Mesendoderm (in vitro differentiated cells): Measurements from ENCODE around the gene DSCAML1.
A peak's percentile ranks its signal among the peaks of the same experiment; 100 is the strongest.

Experiments used
- DNase-seq: peaks from one replicate; pipeline ENCODE4 v3.0.0; 2013
- H2AK5ac ChIP-seq: 2 replicates; pipeline ENCODE4 v1.6.1; 2013; ENCODE audit warnings: low read length, inconsistent platforms
- H2BK120ac ChIP-seq: 2 replicates; pipeline ENCODE4 v1.6.1; 2013; ENCODE audit warnings: low read depth, mild to moderate bottlenecking, low read length, moderate library complexity, mixed read lengths
- H2BK15ac ChIP-seq: replicated peaks from 2 replicates; pipeline ENCODE4 v1.6.1; 2013; ENCODE audit warnings: low read depth, mild to moderate bottlenecking, moderate library complexity
- H2BK5ac ChIP-seq: 2 replicates; pipeline ENCODE4 v1.6.1; 2013; ENCODE audit warnings: low read length, inconsistent platforms
- H3K18ac ChIP-seq: 2 replicates; pipeline ENCODE4 v1.6.1; 2013; ENCODE audit warnings: mild to moderate bottlenecking, low read length, mixed read lengths
- H3K23ac ChIP-seq: one replicate; pipeline ENCODE4 v1.6.1; 2013; ENCODE audit warnings: low read length
- H3K27ac ChIP-seq: 2 replicates; pipeline ENCODE4 v1.5.1; 2013; ENCODE audit warnings: low read depth, mild to moderate bottlenecking, inconsistent platforms, low read length, moderate library complexity
- H3K27me3 ChIP-seq: 2 replicates; pipeline ENCODE4 v1.6.1; 2013; ENCODE audit warnings: low read length, control low read depth, mild to moderate bottlenecking, inconsistent platforms; ENCODE audit not compliant: insufficient read depth, poor library complexity
- H3K36me3 ChIP-seq: 2 replicates; pipeline ENCODE4 v1.6.1; 2013; ENCODE audit warnings: low read length, inconsistent platforms; ENCODE audit not compliant: control insufficient read depth, insufficient read depth
- H3K4ac ChIP-seq: one replicate; pipeline ENCODE4 v1.6.1; 2013; ENCODE audit warnings: low read depth, mild to moderate bottlenecking, low read length, moderate library complexity
- H3K4me1 ChIP-seq: 2 replicates; pipeline ENCODE4 v1.6.1; 2013; ENCODE audit warnings: low read depth, low read length, inconsistent platforms; ENCODE audit not compliant: control insufficient read depth
- H3K4me2 ChIP-seq: 2 replicates; pipeline ENCODE4 v1.6.1; 2013; ENCODE audit warnings: low read length
- H3K4me3 ChIP-seq: 2 replicates; pipeline ENCODE4 v1.5.1; 2013; ENCODE audit warnings: mild to moderate bottlenecking, low read length
- H3K56ac ChIP-seq: one replicate; pipeline ENCODE4 v1.6.1; 2013; ENCODE audit warnings: low read length
- H3K79me1 ChIP-seq: 2 replicates; pipeline ENCODE4 v1.6.1; 2013; ENCODE audit warnings: low read length, inconsistent platforms
- H3K79me2 ChIP-seq: 2 replicates; pipeline ENCODE4 v1.6.1; 2013; ENCODE audit warnings: mild to moderate bottlenecking, low read length; ENCODE audit not compliant: control insufficient read depth, insufficient read depth
- H3K9ac ChIP-seq: 2 replicates; pipeline ENCODE4 v1.6.1; 2013; ENCODE audit warnings: low read length, inconsistent platforms
- H4K5ac ChIP-seq: one replicate; pipeline ENCODE4 v1.6.1; 2013; ENCODE audit warnings: low read length
- H4K8ac ChIP-seq: one replicate; pipeline ENCODE4 v1.6.1; 2013; ENCODE audit warnings: low read depth, mild to moderate bottlenecking, control low read depth, low read length, moderate library complexity
- WGBS: extraction: QIAGEN DNeasy Blood & Tissue Kit; methylation state at CpG from one replicate; pipeline ENCODE4 v1.1.7; 2013; ENCODE audit warnings: low lambda C conversion rate, missing lambda C conversion rate; ENCODE audit not compliant: insufficient coverage; ENCODE audit errors: extremely low coverage; 5-methylcytosine and 5-hydroxymethylcytosine counted together

The DSCAML1 gene

DNA sequence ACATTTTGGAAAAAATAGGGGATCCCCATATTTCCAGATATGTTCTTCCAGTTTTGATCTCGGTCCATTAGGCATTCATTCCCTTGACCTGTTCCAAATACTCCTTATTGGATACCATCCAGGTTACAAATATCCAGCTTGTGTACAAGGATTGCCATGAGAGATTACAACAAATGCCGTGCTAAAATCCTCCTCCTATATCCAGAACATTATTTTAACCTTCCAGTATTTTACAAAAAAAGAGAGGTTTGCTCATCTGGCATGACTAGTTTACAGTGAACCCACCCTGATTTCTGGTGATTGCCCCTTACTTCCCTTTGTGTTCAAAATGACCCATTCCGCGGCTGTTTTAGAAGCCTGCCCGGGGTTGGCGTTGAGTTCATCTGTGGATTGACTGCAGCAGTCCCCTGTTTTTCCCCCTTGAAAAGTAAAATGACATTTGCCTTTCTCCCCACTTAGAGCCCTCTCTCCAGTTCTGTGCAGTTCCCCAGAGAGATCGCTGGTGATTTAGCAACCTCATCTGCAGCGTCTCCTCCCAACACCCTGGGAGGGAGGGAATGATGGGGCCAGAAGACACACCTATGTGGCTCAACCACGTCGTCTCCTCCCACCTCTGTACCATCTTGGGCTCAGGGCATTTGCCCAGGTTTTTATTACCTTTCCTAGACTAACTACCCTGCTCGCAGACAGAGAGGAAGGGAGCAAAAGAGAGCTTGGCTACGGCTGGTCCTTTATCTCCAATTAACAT is 73.6 kb downstream of the DSCAML1 start:
- no CpG with 5 or more reads among the region's 12 CpGs for WGBS
- Histone ChIP-seq H3K4me1 (no peaks in the 10 kb centered on the region), H3K4ac (no peak overlapping the region), H3K4me3 (no peak overlapping the region), H2BK15ac (no peak overlapping the region), H3K27me3 (no peaks in the 10 kb centered on the region), H3K27ac (no peak overlapping the region), H2BK5ac (no peak overlapping the region), H3K36me3 (no peaks in the 10 kb centered on the region), H2BK120ac (no peak overlapping the region), H3K79me1 (no peaks in the 10 kb centered on the region), H3K4me2 (no peak overlapping the region), H3K79me2 (no peaks in the 10 kb centered on the region), H2AK5ac (no peak overlapping the region), H4K8ac (no peak overlapping the region), H3K9ac (no peak overlapping the region), H4K5ac (no peak overlapping the region), H3K56ac (no peak overlapping the region), H3K23ac (no peak overlapping the region), H3K18ac (no peak overlapping the region)
- DNase-seq: no peak

DNA sequence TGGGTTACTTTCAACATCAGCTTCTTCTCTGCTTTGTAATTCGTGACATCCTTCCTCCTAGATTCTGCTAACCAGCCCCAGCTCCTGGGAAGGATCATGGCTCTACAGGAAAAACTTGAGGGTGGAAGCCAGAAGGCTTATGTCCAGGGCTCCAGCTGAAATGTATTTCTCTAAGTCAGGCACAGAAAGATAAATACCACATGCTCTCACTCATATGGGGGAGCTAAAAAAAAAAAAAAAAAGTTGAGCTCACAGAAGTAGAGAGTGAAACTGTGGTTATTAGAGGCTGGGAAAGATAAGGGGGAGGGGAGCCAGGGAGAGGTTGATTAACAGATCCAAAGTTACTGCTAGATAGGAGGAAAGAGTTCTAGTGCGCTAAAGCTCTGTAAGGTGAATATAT is 74.9 kb downstream of the DSCAML1 start:
- Histone ChIP-seq H3K27ac (no peak overlapping the region), H3K9ac (no peak overlapping the region), H3K18ac (no peak overlapping the region), H3K79me1 (no peaks in the 10 kb centered on the region), H3K4ac (no peak overlapping the region), H3K56ac (no peak overlapping the region), H4K8ac (no peak overlapping the region), H3K23ac (no peak overlapping the region), H2BK120ac (no peak overlapping the region), H3K4me3 (no peak overlapping the region), H2AK5ac (no peak overlapping the region), H3K4me1 (no peaks in the 10 kb centered on the region), H3K36me3 (no peaks in the 10 kb centered on the region), H3K4me2 (no peak overlapping the region), H4K5ac (no peak overlapping the region), H3K27me3 (no peaks in the 10 kb centered on the region), H3K79me2 (no peaks in the 10 kb centered on the region), H2BK15ac (no peak overlapping the region), H2BK5ac (no peak overlapping the region)
- no CpG with 5 or more reads among the region's 2 CpGs for WGBS
- DNase-seq: no peak

DNA sequence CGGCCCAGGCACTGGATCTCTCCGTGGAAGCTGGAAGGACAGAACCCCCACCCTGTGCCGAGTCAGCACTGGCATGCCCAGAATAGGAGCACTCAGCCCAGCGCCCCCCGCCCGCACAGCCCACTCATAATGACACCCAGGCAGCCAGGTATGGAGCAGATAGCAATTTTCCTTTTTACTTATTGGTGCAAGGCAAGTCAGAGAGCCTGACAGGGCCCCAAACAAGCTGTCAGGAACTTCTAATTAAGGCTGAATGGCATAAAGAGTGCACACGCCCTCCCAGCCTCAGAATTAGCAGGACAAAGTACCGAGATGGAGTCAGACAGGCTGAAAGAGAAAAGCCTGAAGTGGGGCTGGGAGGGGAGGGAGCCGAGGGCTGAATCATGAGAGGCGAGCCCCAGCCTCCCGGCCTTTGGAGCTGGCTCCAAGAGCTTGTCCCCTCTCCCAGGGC is 76.9 kb downstream of the DSCAML1 start:
- Histone ChIP-seq H2BK5ac (no peak overlapping the region), H3K27me3 (no peaks in the 10 kb centered on the region), H3K23ac (no peak overlapping the region), H3K18ac (no peak overlapping the region), H3K79me2 (no peaks in the 10 kb centered on the region), H2AK5ac (no peak overlapping the region), H3K27ac (no peak overlapping the region), H2BK120ac (no peak overlapping the region), H3K79me1 (no peaks in the 10 kb centered on the region), H2BK15ac (no peak overlapping the region), H3K56ac (peak overlapping the region; percentile 11), H4K5ac (no peak overlapping the region), H3K4ac (no peak overlapping the region), H3K9ac (no peak overlapping the region), H3K4me1 (no peaks in the 10 kb centered on the region), H4K8ac (no peak overlapping the region), H3K4me3 (no peak overlapping the region), H3K36me3 (no peaks in the 10 kb centered on the region), H3K4me2 (no peak overlapping the region)
- DNase-seq: no peak
- no CpG with 5 or more reads among the region's 11 CpGs for WGBS

DNA sequence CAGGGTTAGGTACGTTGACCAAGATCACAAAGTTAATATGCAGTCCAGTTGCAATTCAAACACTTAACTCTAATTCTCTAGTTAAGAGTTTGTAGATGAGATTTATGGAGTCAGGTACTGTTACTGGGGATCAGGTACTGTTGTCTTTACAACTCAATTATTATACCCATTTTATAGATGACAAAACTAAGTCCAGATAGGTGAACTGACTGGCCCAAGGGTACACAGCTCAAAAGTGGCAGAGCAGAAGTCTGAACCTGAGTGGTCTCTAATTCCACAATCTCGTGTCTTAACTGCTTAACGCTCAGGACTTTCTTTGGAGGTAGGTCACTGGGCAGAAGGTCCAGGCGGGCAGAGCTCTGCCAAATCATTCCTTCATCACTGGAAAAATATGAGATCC is 77.5 kb downstream of the DSCAML1 start:
- H3K79me1 ChIP-seq: no peaks in the 10 kb centered on the region
- no CpG with 5 or more reads among the region's 4 CpGs for WGBS
- no peak overlapping the region for H3K4ac ChIP-seq
- H3K36me3 ChIP-seq: no peaks in the 10 kb centered on the region
- no peak overlapping the region for H3K18ac ChIP-seq
- H3K4me2 ChIP-seq: no peak overlapping the region
- H3K56ac ChIP-seq: no peak overlapping the region
- no peak overlapping the region for H4K5ac ChIP-seq
- H3K4me1 ChIP-seq: no peaks in the 10 kb centered on the region
- no peak overlapping the region for H3K9ac ChIP-seq
- H2BK15ac ChIP-seq: no peak overlapping the region
- no peaks in the 10 kb centered on the region for H3K79me2 ChIP-seq
- H3K4me3 ChIP-seq: no peak overlapping the region
- H2AK5ac ChIP-seq: no peak overlapping the region
- H3K27ac ChIP-seq: no peak overlapping the region
- DNase-seq: no peak
- H2BK5ac ChIP-seq: no peak overlapping the region
- H3K27me3 ChIP-seq: no peaks in the 10 kb centered on the region
- no peak overlapping the region for H2BK120ac ChIP-seq
- H4K8ac ChIP-seq: no peak overlapping the region
- H3K23ac ChIP-seq: no peak overlapping the region

DNA sequence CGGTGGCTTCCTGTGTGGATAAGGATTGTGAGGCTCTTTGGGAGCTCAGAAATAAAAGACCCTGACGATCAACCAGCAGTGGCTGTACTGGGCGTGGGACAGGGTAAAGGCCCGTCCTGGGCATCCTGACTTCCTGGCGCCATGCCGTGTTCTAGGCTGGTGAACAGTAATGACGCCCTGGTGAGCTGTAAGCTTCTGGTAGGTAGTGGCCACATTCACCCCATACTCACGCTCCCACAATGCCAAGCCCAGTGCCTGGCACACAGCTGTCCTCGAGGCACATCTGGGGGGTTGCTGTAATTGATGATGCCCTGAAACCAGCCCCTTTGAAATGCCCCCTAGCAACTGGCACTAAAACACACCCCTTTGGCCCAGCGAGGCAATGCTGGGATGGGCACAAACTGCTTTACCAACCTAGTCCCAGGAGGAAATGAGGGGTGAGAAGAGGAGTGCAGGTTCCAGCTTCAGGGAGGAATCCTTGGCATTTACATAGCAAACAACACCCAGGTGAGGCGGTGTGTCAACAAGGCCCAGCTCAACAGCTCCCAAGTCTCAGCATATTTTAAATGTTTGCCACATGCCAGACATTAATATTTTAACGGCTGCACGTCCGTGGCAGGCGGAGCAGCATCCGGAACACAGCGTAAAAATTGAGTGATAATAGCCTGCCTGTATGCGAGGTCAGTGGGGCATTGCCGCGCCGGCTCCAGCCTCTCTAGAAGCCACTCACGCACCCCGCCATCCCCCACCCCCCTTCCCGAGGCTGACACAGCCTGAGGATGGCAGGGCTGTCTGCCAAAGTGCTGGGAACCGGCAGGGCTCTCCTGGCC is 79.3 kb downstream of the DSCAML1 start:
- Histone ChIP-seq H3K4ac (no peak overlapping the region), H2BK120ac (no peak overlapping the region), H3K79me2 (no peaks in the 10 kb centered on the region), H3K27me3 (no peaks in the 10 kb centered on the region), H3K79me1 (no peaks in the 10 kb centered on the region), H2AK5ac (no peak overlapping the region), H3K4me1 (no peaks in the 10 kb centered on the region), H3K4me2 (no peak overlapping the region), H3K18ac (no peak overlapping the region), H3K23ac (no peak overlapping the region), H4K5ac (no peak overlapping the region), H3K9ac (no peak overlapping the region), H3K27ac (no peak overlapping the region), H3K36me3 (no peaks in the 10 kb centered on the region), H3K4me3 (no peak overlapping the region), H2BK15ac (no peak overlapping the region), H3K56ac (peak overlapping the region; percentile 34), H2BK5ac (no peak overlapping the region), H4K8ac (no peak overlapping the region)
- no CpG with 5 or more reads among the region's 25 CpGs for WGBS
- peak; percentile 72 for DNase-seq
